ENCODE measurements around the gene HCN3. TPM values are rescaled to one million over a fixed set of nuclear protein-coding genes. Genes with fewer than 3 reads are reported as not detected.

Gene HCN3
- total and polyA plus RNA-seq, 2 of the 13 experiments (the other 11 are each of a cell fraction or from before 2014, with no cell fraction given), result 2.4 to 10.2 TPM

- peak; percentile 79 for TF ChIP-seq ZNF281 (CRISPR knock-in tag; IDR thresholded peaks at IDR 0.05; ENCODE audit: borderline replicate concordance)
- TF ChIP-seq, protein P1, sequence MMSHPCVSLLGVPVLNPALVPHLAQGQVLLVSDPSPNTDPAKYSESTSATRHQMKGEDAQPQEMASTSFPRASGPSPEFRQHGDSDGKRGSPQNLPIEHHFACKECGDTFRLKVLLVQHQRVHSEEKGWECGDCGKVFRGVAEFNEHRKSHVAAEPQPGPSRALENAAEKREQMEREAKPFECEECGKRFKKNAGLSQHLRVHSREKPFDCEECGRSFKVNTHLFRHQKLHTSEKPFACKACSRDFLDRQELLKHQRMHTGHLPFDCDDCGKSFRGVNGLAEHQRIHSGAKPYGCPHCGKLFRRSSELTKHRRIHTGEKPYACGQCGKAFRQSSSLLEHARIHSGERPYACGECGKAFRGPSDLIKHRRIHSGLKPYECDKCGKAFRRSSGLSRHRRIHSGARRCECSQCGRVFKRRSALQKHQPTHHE (CRISPR knock-in tag; IDR thresholded peaks at IDR 0.05; ENCODE audit: borderline replicate concordance), result no peak
- no peak for TF ChIP-seq CENPT (CRISPR knock-in tag; IDR thresholded peaks at IDR 0.05; ENCODE audit: low read depth)
- TF ChIP-seq GABPB1 (CRISPR knock-in tag; IDR thresholded peaks at IDR 0.05), result peak; percentile 9; the same call in 1 of the 2 replicates
- TF ChIP-seq KLF15 (CRISPR knock-in tag; IDR thresholded peaks at IDR 0.05; ENCODE audit: borderline replicate concordance), result no peak
- TF ChIP-seq SIX4 (CRISPR knock-in tag; IDR thresholded peaks at IDR 0.05), result 0 out of 2 replicates have a peak, but pooled peaks have one; percentile 20
- TF ChIP-seq, protein P2, sequence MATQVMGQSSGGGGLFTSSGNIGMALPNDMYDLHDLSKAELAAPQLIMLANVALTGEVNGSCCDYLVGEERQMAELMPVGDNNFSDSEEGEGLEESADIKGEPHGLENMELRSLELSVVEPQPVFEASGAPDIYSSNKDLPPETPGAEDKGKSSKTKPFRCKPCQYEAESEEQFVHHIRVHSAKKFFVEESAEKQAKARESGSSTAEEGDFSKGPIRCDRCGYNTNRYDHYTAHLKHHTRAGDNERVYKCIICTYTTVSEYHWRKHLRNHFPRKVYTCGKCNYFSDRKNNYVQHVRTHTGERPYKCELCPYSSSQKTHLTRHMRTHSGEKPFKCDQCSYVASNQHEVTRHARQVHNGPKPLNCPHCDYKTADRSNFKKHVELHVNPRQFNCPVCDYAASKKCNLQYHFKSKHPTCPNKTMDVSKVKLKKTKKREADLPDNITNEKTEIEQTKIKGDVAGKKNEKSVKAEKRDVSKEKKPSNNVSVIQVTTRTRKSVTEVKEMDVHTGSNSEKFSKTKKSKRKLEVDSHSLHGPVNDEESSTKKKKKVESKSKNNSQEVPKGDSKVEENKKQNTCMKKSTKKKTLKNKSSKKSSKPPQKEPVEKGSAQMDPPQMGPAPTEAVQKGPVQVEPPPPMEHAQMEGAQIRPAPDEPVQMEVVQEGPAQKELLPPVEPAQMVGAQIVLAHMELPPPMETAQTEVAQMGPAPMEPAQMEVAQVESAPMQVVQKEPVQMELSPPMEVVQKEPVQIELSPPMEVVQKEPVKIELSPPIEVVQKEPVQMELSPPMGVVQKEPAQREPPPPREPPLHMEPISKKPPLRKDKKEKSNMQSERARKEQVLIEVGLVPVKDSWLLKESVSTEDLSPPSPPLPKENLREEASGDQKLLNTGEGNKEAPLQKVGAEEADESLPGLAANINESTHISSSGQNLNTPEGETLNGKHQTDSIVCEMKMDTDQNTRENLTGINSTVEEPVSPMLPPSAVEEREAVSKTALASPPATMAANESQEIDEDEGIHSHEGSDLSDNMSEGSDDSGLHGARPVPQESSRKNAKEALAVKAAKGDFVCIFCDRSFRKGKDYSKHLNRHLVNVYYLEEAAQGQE (IDR thresholded peaks at IDR 0.05; ENCODE audit: borderline replicate concordance in 1 of 2, low read depth in 1 of 2, low read length in 2 of 2), result peak; percentile 88 to 96
- TF ChIP-seq, protein P3, sequence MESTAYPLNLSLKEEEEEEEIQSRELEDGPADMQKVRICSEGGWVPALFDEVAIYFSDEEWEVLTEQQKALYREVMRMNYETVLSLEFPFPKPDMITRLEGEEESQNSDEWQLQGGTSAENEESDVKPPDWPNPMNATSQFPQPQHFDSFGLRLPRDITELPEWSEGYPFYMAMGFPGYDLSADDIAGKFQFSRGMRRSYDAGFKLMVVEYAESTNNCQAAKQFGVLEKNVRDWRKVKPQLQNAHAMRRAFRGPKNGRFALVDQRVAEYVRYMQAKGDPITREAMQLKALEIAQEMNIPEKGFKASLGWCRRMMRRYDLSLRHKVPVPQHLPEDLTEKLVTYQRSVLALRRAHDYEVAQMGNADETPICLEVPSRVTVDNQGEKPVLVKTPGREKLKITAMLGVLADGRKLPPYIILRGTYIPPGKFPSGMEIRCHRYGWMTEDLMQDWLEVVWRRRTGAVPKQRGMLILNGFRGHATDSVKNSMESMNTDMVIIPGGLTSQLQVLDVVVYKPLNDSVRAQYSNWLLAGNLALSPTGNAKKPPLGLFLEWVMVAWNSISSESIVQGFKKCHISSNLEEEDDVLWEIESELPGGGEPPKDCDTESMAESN (CRISPR knock-in tag; conservative IDR thresholded peaks at IDR 0.05), result 0 out of 2 replicates have a peak, but pooled peaks have one; percentile 22
- no peak for TF ChIP-seq ZNF747 (CRISPR knock-in tag; IDR thresholded peaks at IDR 0.05; ENCODE audit: borderline replicate concordance)
- TF ChIP-seq BORCS8-MEF2B (CRISPR knock-in tag; IDR thresholded peaks at IDR 0.05), result peak; percentile 73
- TF ChIP-seq, protein P4, sequence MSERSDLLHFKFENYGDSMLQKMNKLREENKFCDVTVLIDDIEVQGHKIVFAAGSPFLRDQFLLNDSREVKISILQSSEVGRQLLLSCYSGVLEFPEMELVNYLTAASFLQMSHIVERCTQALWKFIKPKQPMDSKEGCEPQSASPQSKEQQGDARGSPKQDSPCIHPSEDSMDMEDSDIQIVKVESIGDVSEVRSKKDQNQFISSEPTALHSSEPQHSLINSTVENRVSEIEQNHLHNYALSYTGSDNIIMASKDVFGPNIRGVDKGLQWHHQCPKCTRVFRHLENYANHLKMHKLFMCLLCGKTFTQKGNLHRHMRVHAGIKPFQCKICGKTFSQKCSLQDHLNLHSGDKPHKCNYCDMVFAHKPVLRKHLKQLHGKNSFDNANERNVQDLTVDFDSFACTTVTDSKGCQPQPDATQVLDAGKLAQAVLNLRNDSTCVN (CRISPR knock-in tag; IDR thresholded peaks at IDR 0.05; ENCODE audit: borderline replicate concordance), result 0 out of 2 replicates have a peak, but pooled peaks have one; percentile 28
- peak; percentile 36; the same call in 1 of the 2 replicates for TF ChIP-seq ARNT2 (CRISPR knock-in tag; IDR thresholded peaks at IDR 0.05; ENCODE audit: low read depth)
- no peak for TF ChIP-seq MAZ (IDR thresholded peaks at IDR 0.05; ENCODE audit: borderline replicate concordance, low read depth, low read length)
- no peak for TF ChIP-seq MAZ (CRISPR knock-in tag; IDR thresholded peaks at IDR 0.05; ENCODE audit: low read depth)
Measured at GRCh38 chr1:155277902-155278688, 832 bp downstream of the HCN3 start (continued).
